ENCODE data around the gene PHF21B.
A peak's percentile ranks its signal among the peaks of the same experiment; 100 is the strongest.

Gene PHF21B

DNA sequence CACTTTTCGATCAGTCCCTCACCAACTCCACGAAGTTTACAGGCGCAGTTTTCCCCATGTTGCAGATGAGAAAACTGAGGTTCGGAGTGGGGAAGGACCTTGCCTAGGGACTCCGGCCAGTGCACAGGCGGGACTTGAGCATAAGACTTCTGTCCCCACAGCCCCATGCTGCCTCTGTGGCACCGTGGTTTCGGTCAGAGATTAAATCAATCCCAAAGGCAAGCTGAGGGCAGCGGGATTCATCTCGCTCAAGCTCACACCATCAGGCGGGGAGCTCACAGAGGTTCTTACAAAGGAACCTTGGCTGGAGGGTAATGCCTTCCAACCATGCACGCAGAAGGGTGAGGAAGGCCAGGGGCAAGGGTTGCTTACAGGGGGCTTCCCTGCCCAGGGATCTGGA lies 115.5 kb downstream of the PHF21B start:
- DNase-seq (ENCODE audit: low read depth, low spot score): no peak

DNA sequence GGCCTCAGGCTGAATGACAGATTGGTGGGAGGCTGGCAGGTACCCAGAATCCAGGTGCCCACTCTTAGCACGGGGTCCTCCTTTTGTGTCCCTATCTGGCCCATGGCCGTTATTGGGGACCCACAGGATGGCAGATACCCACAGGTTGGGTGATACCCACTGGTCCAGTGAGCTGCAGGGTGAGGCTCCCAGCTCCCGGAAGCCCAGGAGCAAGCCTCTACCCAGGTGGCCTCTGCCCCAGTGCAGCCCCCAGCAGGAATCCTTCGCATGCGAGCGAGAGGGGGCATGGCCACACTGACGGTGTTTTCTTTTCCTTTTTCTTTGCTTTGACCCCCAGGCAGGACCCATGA lies 116.1 kb downstream of the PHF21B start:
- no peak for DNase-seq (ENCODE audit: low read depth, low spot score)

DNA sequence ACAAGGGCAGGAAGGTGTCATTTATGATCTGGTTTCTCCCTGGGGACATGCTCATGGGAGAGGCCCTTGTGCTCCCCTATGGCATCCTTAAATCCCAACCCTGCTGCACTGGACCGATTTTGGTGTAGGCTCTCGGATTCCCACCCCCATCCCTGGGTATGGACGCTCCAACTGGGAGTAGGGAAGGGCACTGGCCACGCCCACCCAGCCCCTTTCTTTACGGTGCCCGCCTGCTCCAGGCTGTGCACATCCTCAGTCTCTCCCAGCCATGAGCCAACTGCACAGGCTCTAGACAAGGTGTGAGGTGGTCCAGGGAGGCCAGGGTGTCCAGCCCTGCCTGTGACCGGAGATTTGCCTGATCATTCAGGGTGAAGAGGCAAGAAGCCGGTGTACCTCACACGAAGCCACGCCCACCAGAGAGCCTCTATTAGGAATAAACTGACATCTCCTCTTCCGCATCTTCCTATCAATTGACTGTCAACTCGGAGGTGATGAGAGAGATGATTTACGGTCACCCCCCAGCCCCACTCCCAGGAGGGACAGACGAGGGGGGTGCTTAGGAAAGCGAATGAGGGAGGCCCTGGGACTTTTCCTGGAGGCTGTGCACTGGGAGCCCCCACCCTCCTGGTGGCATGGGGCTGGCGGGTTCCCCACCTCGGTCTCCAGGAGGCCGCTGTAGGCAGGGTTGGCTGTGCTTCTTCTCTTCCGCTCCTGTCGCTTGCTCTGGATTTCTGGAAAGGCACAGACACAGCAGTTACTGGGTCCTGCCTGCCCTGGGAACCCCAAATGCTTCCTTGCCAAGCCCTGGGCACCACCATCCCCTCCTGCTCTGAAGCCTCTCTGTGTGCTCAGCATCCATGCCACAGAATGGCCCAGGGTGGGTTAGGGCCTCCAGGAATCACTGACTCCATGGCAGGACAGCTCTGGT lies 116.7 kb downstream of the PHF21B start:
- no peak for DNase-seq (ENCODE audit: low read depth, low spot score)

DNA sequence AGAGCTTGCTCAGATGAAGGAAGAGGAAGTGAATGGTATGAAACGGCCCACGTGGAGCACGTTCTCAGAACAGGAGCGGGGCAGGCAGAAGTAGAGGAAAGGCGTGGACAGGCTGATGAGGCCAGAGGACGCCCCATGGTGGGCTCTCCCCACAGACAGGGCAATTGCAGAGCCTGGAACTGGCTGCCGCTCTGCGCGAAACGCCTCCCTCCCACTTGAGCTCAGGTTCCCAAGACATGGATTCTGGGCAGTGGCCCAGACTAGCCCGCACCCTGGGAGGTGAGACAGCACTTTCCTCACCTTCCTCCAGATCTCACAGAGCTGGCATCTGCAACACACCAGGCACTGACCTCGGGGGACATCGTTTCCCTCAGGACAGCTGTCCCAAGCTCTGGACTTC lies 117.6 kb downstream of the PHF21B start:
- no peak for DNase-seq (ENCODE audit: low read depth, low spot score)

DNA sequence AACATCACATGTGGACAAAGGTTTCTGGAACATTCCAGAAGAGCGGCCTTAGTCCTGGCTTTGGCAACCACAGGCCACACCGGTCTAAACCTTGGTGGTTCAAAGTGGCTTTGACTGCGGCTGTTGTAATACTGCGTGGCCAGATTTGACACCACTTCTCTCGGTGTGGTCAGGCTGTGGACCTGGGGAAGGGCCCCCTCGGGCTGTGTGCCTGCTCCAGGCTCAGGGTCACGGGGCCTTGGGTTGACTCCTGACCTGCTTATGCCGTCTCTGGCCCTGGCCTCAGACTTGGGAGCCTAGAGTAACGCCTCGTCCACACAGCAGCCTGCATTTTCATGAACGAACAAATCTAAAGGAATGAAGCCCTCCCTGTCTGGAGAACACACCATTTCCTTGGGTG lies 118.0 kb downstream of the PHF21B start:
- DNase-seq (ENCODE audit: low read depth, low spot score): no peak

DNA sequence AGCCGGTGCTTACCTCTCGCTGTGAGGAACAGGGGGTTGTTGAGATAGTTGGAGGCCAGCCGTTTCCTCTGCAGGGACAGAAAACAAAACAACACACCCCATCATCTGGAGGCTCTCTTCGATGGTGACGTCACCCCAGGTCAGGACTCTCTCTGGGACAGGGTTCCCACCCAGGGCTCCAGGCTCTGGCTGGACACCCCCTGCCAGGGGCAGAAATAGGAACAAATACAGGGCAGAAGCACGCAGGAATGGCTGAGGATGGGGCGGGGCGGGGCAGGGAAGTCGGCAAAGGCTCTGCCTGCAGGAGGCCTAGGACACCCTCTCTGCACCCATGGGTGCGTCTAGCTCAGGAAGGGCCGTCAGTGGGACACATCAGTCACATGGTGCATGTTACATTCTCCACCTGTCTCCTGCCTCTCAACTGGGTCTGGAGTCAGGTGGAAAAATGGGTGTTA lies 118.5 kb downstream of the PHF21B start:
- DNase-seq (ENCODE audit: low read depth, low spot score): no peak

DNA sequence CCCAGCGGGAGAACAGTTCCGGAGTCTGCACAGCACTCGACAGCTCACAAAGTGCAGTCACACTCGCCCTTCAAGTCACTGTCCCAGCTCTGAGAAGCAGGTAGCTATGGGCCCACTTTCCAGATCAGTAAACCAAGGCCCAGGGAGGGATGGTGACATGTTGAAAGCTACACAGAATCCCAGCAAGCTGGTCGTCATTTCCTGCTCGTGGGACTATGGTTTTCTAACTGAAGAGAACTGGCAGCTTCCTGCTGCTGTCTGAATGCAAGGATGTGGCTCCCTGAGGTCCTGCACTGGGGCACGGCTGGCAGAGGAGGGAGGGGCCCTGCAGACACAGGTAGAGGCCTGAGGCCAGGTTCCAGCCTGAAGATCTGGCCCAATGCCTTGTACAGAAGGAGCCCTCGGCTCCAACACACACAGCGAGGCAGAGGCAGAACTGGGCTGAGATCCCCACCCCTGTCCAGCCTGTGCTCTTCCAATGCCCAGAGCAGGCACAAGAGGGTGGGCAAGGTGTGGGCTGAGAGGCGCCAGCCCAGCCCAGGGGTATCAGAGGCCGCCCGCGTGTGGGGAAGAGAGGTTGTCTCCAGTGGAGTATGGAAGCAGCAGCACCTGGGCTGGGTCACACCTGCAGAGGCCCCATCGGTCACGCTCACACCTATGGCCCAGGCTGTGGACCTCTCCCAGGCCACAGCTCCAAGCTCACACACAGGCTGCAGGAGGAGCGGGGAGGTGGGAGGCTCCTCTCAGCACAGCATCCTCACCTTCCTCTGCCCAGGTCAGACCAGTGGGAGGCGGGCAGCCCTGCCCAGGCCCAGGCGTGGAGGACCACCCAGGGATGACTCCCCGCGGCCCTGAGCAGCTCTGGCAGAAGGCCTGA lies 119.2 kb downstream of the PHF21B start:
- no peak for DNase-seq (ENCODE audit: low read depth, low spot score)

DNA sequence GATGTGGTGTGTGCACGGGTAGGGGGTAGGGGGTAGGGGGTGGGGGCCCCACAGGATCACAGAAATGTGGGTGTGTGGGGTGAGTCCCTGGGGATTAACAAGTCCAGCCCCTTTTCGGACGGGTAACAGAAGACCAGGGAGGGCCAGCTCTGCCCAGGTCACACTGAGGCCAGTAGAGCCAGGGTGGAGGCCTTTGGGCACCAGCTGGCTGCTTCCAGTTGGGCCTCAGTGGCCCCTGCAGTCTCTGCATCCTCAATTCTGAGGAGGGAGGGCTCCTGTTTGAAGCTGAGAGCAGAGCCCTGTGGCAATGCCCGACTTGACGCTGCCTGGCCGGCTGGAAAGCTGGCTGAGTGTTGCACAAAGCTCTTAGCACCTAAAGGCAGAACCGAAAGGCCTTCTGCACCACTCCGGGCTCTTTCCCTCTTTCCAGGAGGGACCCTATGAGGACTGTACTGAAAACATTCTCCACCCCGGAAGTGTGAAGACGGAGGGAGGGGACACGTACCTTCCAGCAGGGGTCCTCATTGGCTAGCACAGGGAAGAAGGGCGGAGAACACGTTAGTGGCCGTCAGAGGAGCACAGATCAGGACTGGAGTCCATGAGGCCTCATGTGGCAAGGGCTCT lies 120.4 kb downstream of the PHF21B start:
- DNase-seq (ENCODE audit: low read depth, low spot score): peak; percentile 37

DNA sequence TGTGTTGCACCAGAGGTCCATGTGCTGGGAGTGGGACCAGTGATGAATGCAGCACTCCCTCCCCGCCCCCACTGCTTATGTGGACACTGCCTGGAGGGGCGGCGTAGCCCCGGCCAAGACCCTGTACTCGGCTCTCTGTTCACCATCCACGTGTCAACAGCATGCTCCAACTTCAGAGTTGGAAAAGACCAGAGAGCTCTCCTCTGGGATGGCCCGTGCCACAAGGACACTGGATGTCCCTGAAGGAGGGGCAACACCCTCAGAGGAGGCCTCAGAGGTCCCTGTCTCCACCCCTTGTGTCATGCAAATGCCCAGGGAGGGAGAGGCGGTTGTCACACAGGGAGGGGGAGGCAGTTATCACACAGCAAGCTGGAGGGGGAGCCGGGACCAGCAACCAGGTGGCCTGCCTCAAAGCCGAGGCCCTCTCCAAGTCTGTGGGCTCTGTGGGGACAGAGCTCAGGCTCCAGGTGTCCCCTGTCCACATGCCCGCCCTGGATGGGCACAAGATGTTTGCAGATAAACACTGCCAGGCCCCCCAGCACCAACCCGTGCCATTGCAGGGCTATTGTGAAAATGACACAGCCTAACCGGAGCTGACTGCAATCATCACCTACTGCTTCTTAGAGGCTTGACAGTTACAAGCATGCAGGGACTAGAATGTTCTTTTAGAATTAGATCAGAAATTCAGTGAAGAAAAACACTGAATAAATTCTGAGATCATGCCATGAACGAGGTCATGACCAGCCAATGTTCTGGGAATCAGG lies 121.1 kb downstream of the PHF21B start:
- peak; percentile 68 for DNase-seq (ENCODE audit: low read depth, low spot score)

DNA sequence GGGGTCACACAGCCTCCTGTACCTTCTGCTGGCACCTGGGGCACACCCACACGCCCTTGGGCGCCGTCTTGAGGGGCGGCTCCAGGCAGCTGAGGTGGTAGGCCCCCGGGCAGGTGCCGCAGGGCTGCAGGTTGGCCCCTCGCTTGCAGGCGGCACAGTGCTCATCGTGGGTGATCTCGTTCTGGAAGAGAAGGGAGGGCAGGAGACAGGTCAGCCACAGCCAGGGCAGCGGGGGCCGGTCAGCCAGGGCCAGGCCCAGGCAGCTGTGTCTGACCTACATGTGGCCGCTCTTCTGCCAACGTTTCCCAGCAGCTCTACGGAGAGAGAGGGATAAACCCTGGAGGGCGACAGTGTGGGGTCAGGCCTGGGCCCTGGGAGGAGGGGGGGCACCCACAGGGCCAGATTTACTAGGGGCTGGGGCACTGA lies 121.9 kb downstream of the PHF21B start:
- no peak for DNase-seq (ENCODE audit: low read depth, low spot score)

DNA sequence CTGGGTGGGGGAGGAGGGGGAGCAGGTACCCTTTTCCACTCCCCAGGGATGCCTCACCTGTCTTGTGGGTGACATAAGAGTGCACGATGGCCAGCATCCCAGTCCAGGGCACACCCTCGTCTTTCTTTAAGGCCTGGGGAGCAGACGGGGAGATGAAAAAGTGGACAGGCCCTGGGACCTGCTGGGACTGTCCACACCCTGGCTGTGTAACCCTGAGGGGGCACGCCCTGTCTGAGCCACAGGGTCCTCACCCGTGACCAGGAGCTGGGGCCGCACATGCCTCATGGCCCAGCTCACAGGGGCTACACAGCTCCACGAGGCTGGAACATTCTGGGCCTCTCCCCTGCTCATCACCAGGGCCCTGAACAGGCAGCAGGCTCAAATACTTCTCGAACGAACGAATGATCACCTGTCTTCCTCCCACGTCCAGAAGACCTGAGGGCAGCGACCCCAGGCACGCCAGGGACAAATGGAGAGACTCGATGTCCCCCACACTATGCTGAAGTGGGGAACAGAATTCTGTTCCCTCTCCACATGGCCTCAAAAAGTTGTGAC lies 123.9 kb downstream of the PHF21B start:
- no peak for DNase-seq (ENCODE audit: low read depth, low spot score)

DNA sequence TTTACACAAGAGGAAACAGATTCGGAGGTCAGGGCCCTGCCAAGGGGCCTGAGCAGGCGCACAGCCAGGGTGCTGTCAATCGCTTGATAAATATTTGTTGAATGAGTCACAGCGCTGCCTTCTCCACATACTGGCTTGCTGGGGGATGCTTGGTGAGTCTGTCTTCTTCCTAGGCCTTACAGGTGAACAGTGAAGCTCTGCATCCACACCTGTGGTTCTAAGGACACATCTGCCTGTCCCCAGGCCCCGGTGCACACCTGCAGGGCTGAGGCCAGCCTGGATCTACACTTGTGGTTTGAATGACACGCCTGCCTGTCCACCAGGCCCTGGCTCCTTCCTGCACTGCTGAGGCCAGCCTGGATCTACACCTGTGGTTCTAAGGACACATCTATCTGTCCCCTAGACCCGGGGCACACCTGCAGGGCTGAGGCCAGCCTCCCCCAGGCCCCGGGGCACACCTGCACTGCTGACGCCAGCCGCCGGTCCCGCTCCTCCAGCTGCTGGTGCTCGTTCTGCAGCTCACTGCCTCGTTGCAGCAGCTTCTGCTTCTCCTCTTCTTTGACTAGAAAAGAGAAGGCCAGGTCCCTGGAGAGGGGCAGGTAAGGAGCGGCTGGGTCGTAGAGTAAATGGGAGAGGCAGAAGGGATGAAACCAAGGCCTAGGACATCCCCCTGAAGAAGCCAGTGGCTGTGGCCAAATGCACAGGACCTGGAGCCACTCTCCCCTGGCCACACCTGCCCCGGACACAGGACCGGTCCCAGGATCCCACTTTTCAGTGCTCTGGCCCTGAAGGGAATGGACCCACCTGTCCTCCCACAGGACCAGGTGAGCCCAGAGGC lies 124.6 kb downstream of the PHF21B start:
- DNase-seq (ENCODE audit: low read depth, low spot score): no peak

DNA sequence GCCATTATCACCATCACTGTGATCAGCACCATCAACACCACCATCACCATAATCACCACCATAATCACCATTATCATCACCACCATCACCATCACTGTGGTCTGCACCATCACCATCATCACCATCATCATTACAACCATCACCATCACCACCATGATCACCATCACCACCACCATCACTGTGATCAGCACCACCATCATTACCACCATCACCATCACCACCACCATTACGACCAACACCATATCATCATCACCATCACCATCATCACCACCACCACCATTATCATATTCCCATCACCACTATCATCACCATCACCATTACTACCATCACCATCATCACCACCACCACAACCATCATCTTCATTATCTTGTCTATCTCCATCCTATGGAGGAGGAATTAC lies 125.2 kb downstream of the PHF21B start:
- DNase-seq (ENCODE audit: low read depth, low spot score): no peak

DNA sequence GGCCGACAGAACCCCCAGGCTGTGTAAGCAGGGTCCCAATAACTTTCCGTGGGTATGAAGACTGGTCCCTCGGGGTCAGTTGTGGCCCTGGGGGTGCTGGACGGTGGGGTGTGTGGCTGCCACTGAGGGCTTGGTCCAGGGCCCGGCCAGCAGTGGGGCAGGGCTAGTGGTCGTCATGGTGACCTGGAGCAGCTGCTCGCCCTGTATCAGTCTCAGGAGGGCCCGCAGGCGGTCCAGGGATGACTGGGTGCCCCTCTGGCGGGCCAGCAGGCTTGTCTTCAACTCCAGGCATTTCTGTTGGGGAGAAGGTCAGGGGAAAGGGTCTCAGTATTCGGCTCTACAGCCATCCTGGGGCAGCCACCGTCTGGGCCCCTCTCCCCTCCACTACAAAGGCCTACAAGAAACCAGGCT lies 126.8 kb downstream of the PHF21B start:
- no peak for DNase-seq (ENCODE audit: low read depth, low spot score)

DNA sequence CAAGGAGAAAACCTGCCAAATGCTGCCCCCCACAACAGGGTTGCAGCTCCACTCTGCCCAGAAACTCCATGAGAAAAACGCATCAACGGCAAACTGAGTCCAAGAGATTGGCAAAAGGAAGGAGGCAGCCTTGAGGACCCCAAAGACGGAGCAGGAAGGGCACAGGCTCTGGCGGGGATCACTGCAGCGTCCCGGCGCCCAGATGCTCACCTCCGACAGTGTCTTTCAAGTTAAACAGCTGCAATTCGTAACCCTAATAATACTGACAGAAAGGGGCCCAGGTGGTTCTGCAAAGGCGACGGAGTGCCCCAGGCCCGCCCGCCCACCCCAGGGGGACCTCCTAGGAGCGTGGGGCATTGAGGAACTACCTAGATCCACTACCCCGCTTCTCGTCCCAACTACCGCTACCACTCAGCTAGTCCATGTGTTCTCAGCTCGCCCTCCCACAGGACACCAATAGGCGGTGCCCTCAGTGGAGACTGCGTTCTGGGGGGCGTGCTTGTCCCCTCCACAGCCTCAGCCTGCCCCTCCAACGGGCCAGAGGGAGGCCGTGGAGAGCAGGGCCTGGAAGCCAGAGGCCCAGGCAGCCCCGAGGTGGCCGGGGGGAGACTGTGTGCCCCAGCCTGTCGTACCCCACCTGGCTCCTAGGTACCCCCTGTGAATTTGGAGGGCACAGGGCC lies 127.4 kb downstream of the PHF21B start:
- DNase-seq (ENCODE audit: low read depth, low spot score): no peak

DNA sequence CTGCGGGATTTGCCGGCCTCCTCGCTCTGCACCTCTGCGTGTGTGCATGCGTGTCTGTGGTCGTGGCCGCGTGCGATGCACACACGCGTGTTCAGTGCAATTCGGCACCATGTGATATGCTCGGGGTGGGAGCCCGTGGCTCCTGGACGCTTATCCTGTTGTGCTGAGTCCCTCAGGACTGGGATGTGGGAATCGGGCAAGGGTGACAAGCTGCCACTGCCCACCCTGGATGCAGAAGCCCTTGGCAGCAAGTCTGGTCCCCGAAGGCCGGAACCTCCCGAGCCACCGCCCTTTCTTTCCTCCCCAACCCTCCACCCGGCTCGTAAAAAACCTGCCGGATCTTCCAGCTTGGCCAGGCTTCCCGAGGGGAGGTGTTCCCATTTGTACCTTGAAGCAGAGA lies 128.2 kb downstream of the PHF21B start:
- DNase-seq (ENCODE audit: low read depth, low spot score): no peak

DNA sequence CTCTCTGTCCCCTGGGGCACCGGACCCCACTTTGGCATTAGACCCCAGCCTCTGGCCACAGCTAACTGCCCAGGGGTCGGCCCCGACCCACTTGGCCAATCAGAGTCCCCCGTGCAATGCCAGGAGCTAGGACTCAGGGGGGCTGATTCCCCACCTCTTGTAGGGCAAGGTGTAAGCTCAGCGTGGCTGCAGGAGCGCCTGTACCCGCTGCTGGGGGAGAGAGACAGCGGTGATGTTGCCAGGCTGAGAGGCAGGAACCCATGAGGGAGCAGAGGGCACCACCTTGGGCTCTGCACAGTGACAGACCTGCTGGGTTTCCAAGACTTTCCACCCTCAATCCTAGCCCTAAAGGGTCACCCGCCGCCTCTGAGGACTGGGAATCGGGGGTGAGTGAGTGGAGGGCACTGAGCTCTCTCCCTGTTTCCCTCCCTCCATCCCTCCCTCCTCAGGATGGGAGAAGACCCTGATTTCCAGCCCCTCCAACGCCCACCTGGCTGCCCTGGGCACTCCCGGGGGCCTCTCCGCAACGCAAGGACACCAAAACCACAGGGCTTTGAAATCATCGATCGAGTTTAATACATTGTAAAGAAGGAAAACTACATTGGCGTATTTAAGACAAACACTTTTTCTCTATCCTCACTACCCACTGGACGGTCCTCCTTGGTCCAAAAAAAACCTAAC lies 129.1 kb downstream of the PHF21B start:
- DNase-seq (ENCODE audit: low read depth, low spot score): no peak

DNA sequence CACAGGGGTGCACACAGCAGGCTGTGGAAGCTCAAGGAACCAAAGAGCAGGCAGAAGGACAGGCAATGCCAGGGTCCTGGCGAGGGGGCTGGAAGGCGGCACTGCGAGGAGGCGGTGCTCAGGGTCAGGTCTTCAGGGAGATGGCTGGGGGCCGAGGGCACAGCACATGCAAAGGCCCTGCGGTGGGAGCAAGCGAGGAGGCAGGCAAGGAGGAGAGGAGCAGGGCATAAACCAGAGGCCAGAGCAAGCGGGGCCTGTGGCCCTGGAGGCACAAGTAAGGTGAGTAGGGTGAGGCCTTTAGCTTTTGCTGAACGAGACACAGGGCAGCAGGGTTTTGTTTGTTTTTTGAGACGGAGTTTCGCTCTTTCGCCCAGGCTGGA lies 130.5 kb downstream of the PHF21B start:
- no peak for DNase-seq (ENCODE audit: low read depth, low spot score)
